HepG2 (cell line): ENCODE results near the gene RANBP3. TPM values are rescaled to one million over a fixed set of nuclear protein-coding genes. Genes with fewer than 3 reads are reported as not detected.

Source experiments
- ATM ChIP-seq: fragments of 450-650 bp; IDR thresholded peaks from 2 replicates; pipeline ENCODE4 v1.7.1; 2017; ENCODE audit warnings: mild to moderate bottlenecking, borderline replicate concordance
- CAMTA2 ChIP-seq: sonication (generic); formaldehyde crosslinking; IDR thresholded peaks from 2 replicates; pipeline ENCODE4 v1.4.0; 2020; ENCODE audit warnings: mild to moderate bottlenecking, missing genetic modification reagents, borderline replicate concordance
- CENPX ChIP-seq: sonication (generic); formaldehyde crosslinking; IDR thresholded peaks from 2 replicates; pipeline ENCODE4 v1.9.0; 2021; ENCODE audit warnings: mild to moderate bottlenecking, missing genetic modification reagents, moderate library complexity
- FOXO4 ChIP-seq: sonication (generic); formaldehyde crosslinking; conservative IDR thresholded peaks from 2 replicates; pipeline ENCODE4 v1.8.1; 2023; ENCODE audit warnings: missing genetic modification reagents
- HCFC1 ChIP-seq: fragments of 150-350 bp; IDR thresholded peaks from 2 replicates; pipeline ENCODE4 v1.6.1; 2014; ENCODE audit warnings: low read depth, low read length
- HNRNPH1 ChIP-seq: fragments of 200-400 bp; formaldehyde crosslinking; optimal IDR thresholded peaks from 2 replicates; pipeline ENCODE3; 2017; ENCODE audit warnings: mild to moderate bottlenecking, low read depth, low read length
- KLF16 ChIP-seq, 2 experiments: sonication (generic) in 1 of 2; formaldehyde crosslinking in 1 of 2; IDR thresholded peaks; 2 replicates each; pipeline versions ENCODE4 v1.6.1 to v1.8.0; 2016 to 2023; ENCODE audit warnings: missing genetic modification reagents in 2 of 2, missing compliant biosample characterization in 1 of 2
- KLF9 ChIP-seq: IDR thresholded peaks from 2 replicates; pipeline ENCODE4 v1.6.1; 2016; ENCODE audit warnings: low read depth
- MAF1 ChIP-seq: sonication (generic); formaldehyde crosslinking; IDR thresholded peaks from 2 replicates; pipeline ENCODE4 v1.5.0; 2020; ENCODE audit warnings: missing genetic modification reagents, borderline replicate concordance
- NCOA1 ChIP-seq: sonication (generic); formaldehyde crosslinking; IDR thresholded peaks from 2 replicates; pipeline ENCODE4 v1.9.0; 2021; ENCODE audit warnings: missing genetic modification reagents
- PREB ChIP-seq: sonication (generic); formaldehyde crosslinking; IDR thresholded peaks from 2 replicates; pipeline ENCODE4 v1.4.0; 2020; ENCODE audit warnings: missing genetic modification reagents
- SMAD1 ChIP-seq: sonication (generic); formaldehyde crosslinking; IDR thresholded peaks from 2 replicates; pipeline ENCODE4 v1.4.0; 2020; ENCODE audit warnings: missing genetic modification reagents, low read depth, mild to moderate bottlenecking, borderline replicate concordance
- SRF ChIP-seq: IDR thresholded peaks from 2 replicates; pipeline ENCODE4 v1.6.1; 2011; ENCODE audit warnings: mild to moderate bottlenecking, low read depth, low read length, moderate library complexity
- SSRP1 ChIP-seq: IDR thresholded peaks from 2 replicates; pipeline ENCODE4 v1.6.1; 2016; ENCODE audit warnings: control low read depth
- ZBTB8A ChIP-seq: sonication (generic); formaldehyde crosslinking; IDR thresholded peaks from 2 replicates; pipeline ENCODE4 v1.4.0; 2020; ENCODE audit warnings: mild to moderate bottlenecking, low read depth, missing genetic modification reagents, borderline replicate concordance
- ZNF234 ChIP-seq: sonication (generic); formaldehyde crosslinking; conservative IDR thresholded peaks from 2 replicates; pipeline ENCODE4 v1.5.1; 2020; ENCODE audit warnings: mild to moderate bottlenecking, missing genetic modification reagents
- ZNF407 ChIP-seq: sonication (generic); formaldehyde crosslinking; IDR thresholded peaks from one replicate; pipeline ENCODE4 v1.5.1; 2020; ENCODE audit warnings: mild to moderate bottlenecking, missing genetic modification reagents; ENCODE audit errors: not compliant biosample characterization
- ZNF432 ChIP-seq: sonication (generic); formaldehyde crosslinking; IDR thresholded peaks from 2 replicates; pipeline ENCODE4 v1.5.0; 2020; ENCODE audit warnings: missing genetic modification reagents, mild to moderate bottlenecking, borderline replicate concordance
- ZNF557 ChIP-seq: sonication (generic); formaldehyde crosslinking; IDR thresholded peaks from 2 replicates; pipeline ENCODE4 v1.4.0; 2020; ENCODE audit warnings: missing genetic modification reagents
- ZNF839 ChIP-seq: sonication (generic); formaldehyde crosslinking; IDR thresholded peaks from 2 replicates; pipeline ENCODE4 v1.4.0; 2020; ENCODE audit warnings: missing genetic modification reagents, mild to moderate bottlenecking, borderline replicate concordance
- polyA plus RNA-seq, 8 experiments: library from polyadenylated mRNA; depleted of rRNA in 3 of 8; stranded (reverse) in 7 of 8; unstranded in 1 of 8; fragments of >200 nt; fragmentation: Illumina TruSeq in 4 of 8; extraction: Trizol in 4 of 8; gene quantifications; 2 replicates each; pipeline versions ENCODE4 v1.2.1 to v1.2.3, GENCODE V29; 2011 to 2016; ENCODE audit warnings: low read depth in 4 of 8, missing spikeins in 1 of 8, mixed read lengths in 1 of 8; ENCODE audit not compliant: insufficient read depth in 1 of 8
- total RNA-seq, 5 experiments: library from RNA; depleted of rRNA; stranded (reverse); fragments of >200 nt; fragmentation: Illumina TruSeq; extraction: Trizol; gene quantifications; 2 replicates each; pipeline ENCODE4 v1.2.3, GENCODE V29; 2016; ENCODE audit warnings: low read depth in 1 of 5

The RANBP3 gene
- total and polyA plus RNA-seq, 2 of the 13 experiments (the other 11 are each of a cell fraction or from before 2014, with no cell fraction given) = 39.5 to 149 TPM

- TF ChIP-seq MAF1 (CRISPR knock-in tag) = no peak
- TF ChIP-seq NCOA1 (CRISPR knock-in tag) = no peak
- peak in 1 of 2 experiments; percentile 83; a peak in 2 of 4 replicates for TF ChIP-seq KLF16 (CRISPR knock-in tag; IDR thresholded peaks at IDR 0.05)
- TF ChIP-seq PREB (CRISPR knock-in tag) = no peak
- no peak for TF ChIP-seq ZNF432 (CRISPR knock-in tag)
- TF ChIP-seq SMAD1 (CRISPR knock-in tag) = no peak
- no peak for TF ChIP-seq ZBTB8A (CRISPR knock-in tag)
- TF ChIP-seq CAMTA2 = no peak
- TF ChIP-seq ZNF839 = no peak
- no peak for TF ChIP-seq ATM
- TF ChIP-seq ZNF407 (CRISPR knock-in tag) = no peak
- TF ChIP-seq HCFC1 = no peak
- TF ChIP-seq CENPX (CRISPR knock-in tag) = no peak
- no peak for TF ChIP-seq KLF9
- TF ChIP-seq ZNF234 = 0 out of 2 replicates have a peak, but pooled peaks have one; percentile 44
- peak; percentile 98 for TF ChIP-seq SSRP1
- no peak for TF ChIP-seq SRF
- no peak for TF ChIP-seq ZNF557 (CRISPR knock-in tag)
- TF ChIP-seq FOXO4 (CRISPR knock-in tag) = no peak
- TF ChIP-seq HNRNPH1 = no peak
These were observed 85.8 kb downstream of the RANBP3 start (continued) for GRCh38 chr19:5891938-5892771.
